Stimulated activated CD8-positive, alpha-beta memory T cell treated with anti-CD3 and anti-CD28 coated beads, Interleukin-15, amount 100 ng/mL, for 48 hours (primary cell): ENCODE results near the gene TTI1.
"Not testable (repeated sequence)": the region's sequence is repeated elsewhere in the genome, so short reads cannot be mapped to it uniquely, and the experiment has no call there.

Experiments used
- DNase-seq, 2 donors: peaks; one replicate each; pipeline ENCODE4 v3.0.0-alpha.2; 2020; ENCODE audit warnings: low read depth in 2 of 2

TTI1 gene

DNA sequence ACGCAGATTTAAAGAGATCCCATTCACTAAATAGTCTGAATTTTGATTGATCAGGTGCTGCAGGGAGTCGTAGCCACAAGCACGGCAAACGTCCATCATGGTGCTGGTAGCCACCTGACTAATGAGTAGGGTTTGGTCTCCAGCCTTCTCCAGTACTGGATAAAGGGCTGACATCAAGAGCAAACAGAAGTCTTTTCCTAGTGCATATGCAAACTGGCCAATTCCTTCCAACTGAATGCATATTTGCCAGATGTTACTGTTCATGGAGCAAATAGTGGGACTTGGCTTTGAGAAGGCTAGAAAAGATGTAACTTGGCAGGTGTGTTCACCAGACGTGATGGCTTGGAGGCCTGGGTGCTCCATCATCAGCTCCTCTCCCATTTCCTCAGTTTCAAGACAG, 21.6 kb downstream of the TTI1 start:
- no peak for DNase-seq

DNA sequence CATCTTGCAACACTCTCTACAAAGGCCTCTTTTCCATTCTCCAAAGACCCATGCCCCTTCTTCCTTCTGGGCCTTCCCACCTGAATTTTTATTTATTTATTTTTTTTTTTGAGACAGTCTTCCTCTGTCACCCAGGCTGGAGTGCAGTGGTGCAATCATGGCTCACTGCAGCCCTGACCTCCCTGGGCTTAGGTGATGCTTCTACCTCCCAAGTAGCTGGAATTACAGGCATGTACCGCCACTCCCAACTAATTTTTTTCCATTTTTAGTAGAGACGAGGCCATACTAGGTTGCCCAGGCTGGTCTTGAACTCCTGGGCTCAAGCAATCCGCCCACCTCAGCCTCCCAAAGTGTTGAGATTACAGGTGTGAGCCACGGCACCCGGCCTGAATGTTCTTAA, 23.8 kb downstream of the TTI1 start:
- DNase-seq = not testable (repeated sequence)

DNA sequence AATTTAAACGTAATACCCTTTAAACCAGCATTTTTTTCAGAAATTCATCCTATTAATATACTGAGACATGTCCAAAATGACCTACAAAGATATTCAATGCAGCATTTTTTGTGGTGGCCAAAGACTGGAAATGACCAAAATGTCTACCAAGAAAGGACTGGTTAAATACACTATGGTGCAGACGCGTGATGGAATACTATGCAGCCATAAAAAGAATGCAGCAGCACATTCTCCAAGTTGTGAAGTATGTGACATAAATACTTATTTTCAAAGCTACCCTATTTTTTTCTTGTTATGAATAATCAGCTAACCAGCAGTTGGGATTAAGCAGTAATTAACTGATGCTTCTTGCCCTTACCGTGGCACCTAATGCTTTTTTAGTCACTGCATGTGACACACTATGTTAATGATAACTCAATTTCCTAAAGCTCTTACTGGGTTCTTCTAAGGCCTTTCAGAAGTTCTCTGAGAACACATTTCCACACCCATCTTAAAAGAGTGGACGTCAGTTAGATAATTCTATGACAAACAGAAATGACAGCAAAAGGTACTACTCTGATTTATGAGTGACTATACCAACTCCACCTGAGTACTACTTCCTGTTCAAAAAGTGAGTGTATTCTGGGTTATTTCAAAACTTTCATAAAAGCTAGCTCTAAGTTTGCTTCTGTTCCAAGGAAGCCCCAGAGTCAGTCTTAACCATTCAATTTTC, 24.9 kb downstream of the TTI1 start:
- DNase-seq = no peak

DNA sequence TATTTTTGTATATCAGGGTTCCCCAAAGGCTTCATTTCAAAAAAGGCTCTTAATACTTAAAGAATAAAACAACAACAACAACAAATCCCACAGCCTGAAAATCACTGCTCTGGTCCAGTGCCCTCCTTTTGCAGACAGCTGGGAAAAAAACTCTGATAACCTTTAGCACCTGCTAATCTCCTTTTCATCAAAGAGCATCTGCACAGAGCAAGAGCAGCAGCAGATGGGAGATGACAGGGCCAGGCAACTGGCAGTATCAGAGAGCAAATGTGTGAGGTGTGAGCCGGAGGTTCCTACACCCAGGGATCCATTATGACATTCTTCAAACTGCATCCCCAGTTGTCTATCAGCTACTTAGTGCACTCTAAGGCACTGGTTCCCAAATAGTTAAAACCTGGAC, 25.7 kb downstream of the TTI1 start:
- DNase-seq = no peak

DNA sequence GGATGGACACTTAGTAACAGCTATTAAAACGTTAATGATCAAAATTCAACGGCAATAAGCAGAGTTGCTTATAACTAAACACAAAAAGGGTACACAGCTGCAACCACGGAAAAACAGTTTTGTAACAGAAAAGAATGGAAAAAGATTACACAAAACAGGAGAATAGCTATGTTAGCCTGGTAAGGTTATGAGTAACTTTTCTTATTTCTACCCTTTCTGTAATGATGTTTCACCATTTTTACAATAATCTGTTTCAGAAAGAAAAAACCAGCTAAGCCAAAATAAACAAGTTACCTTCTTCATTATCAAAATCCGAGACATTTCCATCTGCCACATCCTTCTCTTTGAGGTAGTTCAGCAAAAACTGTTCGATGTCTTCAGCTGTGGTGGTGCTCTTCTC, 27.4 kb downstream of the TTI1 start:
- DNase-seq = no peak

DNA sequence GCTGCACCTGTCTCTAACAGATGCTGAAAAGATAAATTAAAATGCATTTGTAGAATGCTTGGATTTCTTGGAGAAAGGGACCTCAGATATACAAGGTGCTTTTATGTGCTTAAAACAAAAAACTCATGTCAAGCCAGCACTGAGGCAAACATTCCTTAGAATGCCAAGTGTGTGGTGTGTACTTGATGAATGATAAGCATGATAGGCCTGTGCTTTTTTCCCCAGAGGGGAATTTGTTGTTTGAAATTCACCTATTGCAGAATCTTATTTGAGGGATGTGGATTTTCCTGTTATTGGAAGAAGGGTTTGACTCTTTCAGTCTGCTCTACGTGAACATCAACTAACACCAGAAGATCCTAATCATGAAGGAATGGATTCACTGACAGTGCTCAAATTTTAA, 28.8 kb downstream of the TTI1 start:
- no peak for DNase-seq

DNA sequence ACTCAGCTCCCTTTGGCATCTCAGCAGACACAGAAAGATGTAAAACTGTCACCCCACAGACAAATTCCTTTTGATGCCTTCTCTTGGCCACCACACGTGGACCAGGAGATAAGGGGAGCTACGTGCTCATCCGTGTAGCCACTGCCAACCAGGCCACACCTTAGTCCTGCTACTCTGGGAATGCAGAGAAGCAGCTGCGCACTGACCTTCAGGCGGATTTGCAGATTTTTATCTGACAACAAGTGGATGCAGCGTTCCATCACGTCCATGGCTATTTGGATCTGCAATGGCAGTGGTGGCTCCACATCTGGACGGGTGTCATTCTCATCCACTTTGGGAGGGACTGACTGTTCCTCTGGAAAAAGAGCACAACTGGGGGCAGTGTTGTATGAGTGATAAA, 30.8 kb downstream of the TTI1 start:
- DNase-seq = no peak

DNA sequence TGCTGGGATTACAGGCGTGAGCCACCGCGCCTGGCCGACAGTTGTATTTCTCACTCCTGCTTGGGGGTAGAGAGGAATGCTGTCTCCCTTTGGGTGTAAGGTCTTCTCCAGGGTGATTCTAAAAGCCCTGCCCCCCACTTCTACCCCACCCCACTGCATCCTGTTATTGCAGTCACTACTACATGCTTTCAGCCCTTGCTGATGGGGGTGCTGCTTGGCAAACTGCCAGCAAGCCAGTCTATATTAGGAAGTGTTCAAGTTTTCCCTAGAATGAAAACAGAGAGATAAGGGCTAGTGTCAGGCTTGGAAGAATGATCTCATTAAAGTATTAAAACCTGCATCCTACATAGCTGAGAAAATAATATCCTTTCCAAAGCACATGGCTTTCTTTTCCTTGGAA, 31.3 kb downstream of the TTI1 start:
- no peak for DNase-seq

DNA sequence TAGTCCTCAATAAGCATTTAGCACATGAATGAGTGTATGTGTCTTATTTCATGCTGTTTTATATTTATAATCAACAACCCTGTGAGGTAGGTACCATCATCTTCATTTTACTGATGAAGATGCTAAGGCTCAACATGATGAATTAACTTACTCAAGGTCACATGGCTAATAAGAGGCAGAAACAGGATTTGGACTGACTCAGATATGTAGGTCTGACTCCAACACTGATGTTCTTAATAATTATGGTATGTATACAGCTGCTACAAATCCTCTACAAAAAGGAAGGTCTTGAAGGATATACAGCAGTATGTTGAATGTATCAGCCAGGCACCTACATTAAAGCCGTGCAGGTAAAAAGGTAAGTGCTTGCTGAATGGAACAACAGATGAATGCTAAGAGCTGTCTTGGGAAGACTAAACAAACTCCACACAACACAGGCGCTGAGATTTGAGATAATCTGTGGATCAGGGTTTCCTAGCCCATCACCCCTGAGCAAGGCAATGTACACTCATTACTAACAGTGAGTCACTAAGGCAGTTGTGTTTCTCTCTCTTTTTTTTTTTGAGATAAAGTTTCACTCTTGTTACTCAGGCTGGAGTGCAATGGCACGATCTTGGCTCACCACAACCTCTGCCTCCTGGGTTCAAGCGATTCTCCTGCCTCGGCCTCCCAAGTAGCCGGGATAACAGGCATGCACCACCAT, 31.9 kb downstream of the TTI1 start:
- DNase-seq = no peak

DNA sequence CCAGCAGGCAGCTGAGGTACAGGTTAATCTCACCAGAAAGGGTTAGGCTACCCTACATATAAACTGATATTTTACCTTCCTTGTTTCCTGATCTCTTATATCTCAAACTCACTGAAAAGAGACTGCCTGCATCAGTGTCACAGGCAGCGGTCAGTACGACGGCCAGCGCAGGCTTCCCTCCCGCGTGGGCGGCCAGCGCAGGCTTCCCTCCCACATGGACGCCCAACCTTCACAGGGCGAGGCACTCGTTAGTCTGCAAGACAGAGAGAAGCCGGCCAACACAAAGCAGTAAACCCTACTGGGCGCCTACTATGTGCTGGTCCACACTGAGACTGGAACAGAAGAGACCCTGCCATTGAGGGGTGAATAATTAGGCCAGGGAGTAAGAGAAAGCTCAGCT, 33.0 kb downstream of the TTI1 start:
- DNase-seq = no peak

DNA sequence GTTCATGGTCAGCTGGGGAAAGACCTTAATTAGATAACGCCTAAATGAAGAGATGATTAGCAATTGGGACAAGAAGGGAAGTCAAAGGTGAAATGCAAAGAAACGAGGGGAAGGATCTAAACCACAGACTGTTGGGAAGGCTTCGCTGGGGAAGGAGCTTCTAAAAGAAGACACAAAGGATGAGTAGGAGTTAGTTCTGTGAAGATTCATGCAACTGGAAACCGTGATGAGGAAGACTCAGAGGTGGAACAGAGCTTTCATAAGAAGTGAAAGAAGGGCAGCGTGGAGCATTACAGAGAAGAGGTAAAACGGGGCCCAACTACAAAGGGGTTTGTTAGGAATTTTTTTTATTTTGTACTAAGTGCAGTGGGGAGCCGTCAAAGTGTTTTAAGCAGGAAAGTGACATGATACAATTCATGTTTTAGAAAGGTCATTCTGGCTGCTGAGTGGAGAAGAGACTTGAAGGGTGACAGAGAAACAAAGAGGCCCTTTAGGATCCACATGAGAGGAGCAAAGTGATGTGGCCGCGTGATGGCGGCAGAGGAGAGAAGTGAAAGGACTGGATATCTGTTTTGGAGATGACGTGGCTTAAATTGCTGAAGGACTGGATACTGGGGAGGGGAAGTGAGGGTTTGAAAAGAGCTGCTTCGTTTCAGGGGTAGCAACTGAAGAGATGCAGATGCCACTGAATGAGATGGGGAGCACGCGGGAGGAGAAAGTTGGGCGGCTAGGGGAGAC, 33.6 kb downstream of the TTI1 start:
- no peak for DNase-seq

DNA sequence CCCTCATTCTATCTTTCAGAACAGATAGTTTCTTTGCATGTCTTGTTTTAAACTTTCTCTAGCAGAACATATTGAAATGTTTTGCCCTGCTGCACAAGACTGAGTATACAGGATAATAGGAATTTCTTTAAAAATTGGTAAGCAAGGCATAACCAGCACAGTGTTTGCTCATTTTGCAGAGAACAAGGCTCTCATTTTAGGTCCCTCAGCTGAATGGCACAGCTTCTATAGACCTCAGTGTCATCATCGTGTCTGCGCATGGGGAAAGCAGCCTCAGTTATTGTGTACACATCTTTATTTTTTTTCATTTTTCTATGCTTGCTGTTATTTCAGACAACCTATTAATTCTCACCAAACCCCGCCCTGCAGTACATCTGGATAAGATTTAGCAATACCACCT, 35.7 kb downstream of the TTI1 start:
- DNase-seq = no peak

DNA sequence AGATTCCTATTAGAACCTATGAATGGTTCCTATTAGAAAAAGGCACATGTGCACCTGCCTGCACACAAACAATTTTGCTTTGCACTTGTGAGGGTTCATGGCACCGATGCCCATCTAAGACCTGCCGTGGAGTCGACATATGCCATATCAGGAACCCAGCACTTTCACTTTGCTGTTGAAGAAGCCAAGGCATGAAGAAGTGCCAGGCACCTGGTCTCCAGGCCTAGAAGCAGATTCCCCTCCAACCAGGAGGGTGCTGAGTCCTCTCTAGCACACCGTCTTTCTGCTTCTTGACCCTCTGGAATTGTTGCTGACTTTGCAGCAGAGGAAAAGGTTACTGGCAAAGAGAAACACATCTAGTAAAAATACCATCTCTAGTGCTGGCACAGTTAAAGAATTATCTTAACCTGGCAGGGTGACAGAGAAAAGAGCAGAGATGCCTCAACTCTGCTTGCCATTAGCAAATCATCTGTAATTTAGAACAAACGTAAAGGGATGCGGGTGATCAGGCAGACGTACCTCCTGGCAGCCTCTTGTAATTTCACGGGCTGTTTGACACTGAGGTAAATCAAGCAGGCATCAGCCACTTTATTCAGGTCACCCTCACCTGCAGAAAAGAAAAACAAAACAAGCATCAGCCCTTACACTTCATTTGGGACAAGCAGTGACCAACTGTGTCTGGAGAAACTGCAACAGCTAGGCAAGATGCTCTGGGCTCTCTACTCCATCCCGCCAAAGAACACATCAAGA, 37.2 kb downstream of the TTI1 start:
- DNase-seq = no peak

DNA sequence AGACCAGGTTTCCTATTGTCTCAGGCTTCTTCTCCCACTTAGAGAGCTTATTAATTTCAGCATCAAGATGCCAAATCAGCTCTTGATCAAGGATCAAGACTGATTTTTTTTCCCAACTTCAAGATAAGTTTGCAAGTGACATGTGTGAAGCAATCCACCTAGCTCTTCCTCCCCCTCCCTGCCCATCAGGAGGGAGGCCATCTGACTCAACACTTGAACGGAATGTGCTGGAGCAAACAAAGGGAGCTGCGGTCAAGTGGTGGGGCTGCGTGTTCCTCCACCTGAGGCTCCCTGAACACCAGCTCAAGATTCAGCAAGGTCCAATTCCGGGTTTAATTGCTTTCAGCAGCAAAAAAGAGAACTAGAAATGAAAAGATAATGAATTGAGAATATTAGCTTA, 38.7 kb downstream of the TTI1 start:
- no peak for DNase-seq

DNA sequence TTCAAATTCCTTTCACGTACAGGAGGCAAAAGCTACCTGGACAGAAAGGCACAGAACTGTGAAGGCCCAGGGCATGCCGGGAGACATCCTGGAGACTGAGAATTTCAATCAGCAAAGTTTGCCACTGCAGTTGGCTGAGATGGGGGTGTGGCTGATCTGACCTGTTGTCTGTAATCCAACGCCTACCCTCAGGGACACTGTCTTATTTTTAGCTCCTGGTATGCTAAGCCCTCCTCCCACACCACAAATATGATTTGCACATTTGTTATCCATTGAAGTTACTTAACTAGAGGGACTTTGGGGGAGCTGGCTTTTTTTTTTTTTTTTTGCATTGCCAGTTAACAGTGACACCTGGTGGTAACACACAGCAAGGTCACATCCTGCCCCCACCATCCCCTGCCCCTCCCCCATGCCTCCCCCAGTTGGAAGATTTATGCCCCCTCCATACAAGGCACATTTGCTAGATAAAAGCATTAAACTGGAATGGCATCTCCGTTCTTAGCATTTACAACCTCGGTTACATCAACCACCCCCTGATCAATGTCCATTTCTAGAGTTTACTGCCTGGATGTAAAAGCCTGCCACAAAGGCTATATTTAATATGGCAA, 40.4 kb downstream of the TTI1 start:
- DNase-seq = no peak

DNA sequence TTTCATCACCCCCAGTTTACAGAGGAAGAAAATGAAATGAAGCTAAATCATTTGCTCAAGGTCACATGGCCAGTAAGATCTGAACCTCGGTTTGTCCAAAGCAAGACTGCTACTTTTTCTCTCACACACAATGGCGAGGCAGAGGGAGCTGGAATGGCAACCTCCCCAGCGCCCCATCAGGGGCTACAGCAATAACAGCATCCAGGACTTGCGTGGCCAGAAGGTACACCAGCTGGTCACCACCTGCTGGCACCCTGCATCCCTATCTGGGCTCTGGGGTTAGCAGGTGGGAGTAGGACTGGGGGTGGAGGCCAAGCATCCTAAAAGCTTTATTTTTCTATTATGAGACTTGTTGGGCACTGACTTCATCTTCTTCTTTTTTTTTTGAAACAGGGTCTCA, 41.3 kb downstream of the TTI1 start:
- DNase-seq = no peak

DNA sequence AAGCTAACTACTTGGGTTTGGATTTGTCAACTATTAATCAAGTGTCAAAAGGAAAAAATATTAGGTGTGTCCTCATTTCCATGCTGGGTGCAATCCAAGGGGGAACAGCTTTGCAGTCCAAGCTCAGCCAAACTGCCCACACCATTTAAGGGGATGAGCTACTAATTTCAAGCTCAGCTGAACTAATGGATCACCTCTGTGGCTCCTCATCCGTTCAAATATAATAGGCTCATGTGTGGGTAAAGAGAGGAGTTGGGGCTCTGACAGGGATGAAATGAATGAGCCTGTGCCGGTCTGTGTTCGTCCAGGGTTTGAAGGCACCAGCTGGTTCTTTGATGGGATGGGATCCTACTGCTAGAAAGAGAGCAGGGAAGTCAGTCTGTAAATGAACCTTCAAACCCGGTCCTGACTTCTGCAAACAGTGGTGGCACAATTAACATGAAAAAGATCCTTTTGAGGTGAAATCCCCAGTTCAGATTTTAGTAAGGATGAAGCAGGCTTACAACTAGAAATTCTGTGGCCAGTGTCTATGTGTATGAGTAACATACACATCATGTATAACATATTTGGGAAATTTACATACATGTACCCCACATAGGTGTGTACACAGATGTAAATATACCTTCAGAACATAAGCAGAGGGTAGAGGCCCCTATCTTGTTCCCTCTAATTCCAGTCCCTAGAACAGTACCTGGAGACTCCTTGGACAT, 41.9 kb downstream of the TTI1 start:
- no peak for DNase-seq

DNA sequence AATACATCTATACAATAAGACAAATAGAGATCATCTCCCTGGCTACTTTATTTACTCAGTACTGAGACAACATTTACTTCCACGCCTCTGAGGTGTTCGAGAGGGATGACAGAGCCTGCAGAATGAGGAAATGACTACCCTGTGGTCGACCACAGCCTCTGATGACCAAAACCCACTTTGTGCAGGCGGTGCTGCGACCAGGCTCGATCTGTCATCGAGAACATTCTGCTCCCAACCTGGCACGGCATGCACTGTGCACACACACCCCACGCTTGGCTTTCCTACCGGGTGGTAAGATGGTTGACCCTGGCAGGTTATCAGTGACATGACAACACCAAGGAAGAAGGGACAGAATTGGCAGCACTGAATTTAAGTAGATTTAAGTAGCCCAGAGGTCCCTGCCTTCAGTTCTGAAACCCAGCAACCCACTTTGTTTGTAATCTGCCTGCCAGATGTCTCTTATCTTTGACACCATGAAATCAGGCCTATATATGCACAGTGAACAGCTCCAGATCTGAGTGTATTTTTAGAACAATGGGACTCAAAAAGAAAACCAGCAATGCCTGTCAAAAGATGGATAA, 42.6 kb downstream of the TTI1 start:
- DNase-seq = peak; percentile 63 to 78

DNA sequence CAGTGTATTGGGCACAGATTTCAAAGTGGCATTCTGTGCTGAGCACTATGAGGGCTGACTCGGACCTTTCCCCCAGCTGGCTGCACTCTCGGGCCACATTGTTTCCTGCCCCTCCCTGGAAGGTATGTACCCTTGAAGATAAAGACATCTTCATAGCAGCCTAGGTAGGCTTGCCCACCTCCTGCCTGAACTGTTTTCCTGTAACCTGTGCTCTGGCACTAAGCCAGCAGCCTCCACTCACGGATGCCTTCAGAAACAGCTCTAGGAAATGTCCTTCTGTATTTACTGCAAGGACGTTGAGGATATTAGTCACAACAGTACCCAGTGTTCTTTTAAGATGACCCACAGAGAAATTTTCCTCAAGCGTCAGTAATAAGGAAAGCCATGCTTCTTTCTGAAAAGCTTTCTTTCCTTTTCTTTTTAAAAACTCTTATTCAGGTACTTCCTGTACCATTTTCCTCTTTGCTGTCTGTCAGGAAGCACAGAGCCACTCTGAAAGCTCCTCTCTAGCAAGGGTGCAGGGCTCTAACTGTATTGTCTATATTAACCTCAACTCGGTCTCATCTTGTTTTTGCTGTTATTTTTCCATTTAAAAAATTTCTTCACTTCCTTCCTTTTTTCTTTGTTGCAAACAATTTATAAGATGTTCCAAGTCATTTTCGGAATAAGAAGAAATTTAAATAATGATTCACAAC, 43.5 kb downstream of the TTI1 start:
- no peak for DNase-seq

DNA sequence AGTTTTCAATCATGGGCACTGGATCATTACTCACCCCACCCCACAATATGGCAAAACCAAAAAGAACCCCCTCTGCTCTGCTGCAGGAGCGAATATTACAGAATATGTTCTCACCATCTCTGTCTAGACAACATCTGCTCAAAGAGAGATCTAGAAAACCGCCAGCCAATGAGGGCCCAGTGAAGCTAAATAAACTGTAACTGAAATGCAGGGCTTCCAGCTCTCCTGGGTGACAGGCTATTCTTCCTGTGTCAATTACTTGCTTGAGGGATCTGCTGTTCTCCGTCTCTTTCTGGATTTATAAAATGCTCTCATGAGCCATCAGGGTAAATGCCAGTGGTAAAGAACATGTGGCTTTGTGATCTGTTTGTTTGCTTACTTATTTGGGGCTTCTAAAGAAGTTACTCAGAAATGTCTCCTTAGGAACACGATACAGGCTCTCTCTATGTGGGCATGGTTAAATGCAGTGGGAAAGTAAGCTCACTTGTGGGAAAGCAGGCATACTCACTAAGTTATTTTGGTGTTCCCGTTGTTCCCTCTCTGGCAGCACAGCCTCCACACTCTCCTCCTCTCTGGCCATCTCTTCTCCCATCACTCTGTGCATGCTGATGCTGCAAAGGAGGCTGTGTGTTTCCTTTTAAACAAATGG, 44.8 kb downstream of the TTI1 start:
- DNase-seq = no peak
